Skeletal muscle tissue (tissue), 4 donors: ENCODE data around the gene PTPRT. TPM values are rescaled to one million over a fixed set of nuclear protein-coding genes. Genes with fewer than 3 reads are reported as not detected.
"Not testable (repeated sequence)": the region's sequence is repeated elsewhere in the genome, so short reads cannot be mapped to it uniquely, and the experiment has no call there.

Experiments used
- H3K27ac ChIP-seq: one replicate; pipeline ENCODE4 v1.7.0; 2013; ENCODE audit warnings: mild to moderate bottlenecking, low read depth, low read length, inconsistent platforms
- H3K27me3 ChIP-seq, 3 donors: one replicate each; pipeline ENCODE4 v1.7.0; 2013; ENCODE audit warnings: low read length in 3 of 3; ENCODE audit not compliant: control insufficient read depth in 3 of 3, insufficient read depth in 3 of 3
- H3K36me3 ChIP-seq, 3 donors: one replicate each; pipeline ENCODE4 v1.7.0; 2013; ENCODE audit warnings: low read length in 3 of 3; ENCODE audit not compliant: control insufficient read depth in 3 of 3, insufficient read depth in 3 of 3
- H3K4me1 ChIP-seq, 3 donors: one replicate each; pipeline ENCODE4 v1.7.0; 2013; ENCODE audit warnings: low read length in 3 of 3, mild to moderate bottlenecking in 3 of 3; ENCODE audit not compliant: control insufficient read depth in 3 of 3, insufficient read depth in 3 of 3
- H3K4me3 ChIP-seq, 3 donors: one replicate each; pipeline ENCODE4 v1.7.0; 2013; ENCODE audit warnings: low read length in 3 of 3
- H3K9ac ChIP-seq, 3 donors: one replicate each; pipeline ENCODE4 v1.7.0; 2013; ENCODE audit warnings: low read length in 3 of 3, mild to moderate bottlenecking in 3 of 3, moderate library complexity in 2 of 3, low read depth in 1 of 3
- H3K9me3 ChIP-seq, 3 donors: one replicate each; pipeline ENCODE4 v1.7.0; 2013; ENCODE audit warnings: low read length in 3 of 3; ENCODE audit not compliant: control insufficient read depth in 3 of 3
- total RNA-seq: library from RNA; depleted of rRNA; stranded (reverse); fragments of >200 nt; gene quantifications from one replicate; pipeline ENCODE4 v1.2.3, GENCODE V29; 2014
- donor health status: Osteomylitis.

The PTPRT gene
- total RNA-seq, 1 donor from 2014 or later = 1.0 TPM

DNA sequence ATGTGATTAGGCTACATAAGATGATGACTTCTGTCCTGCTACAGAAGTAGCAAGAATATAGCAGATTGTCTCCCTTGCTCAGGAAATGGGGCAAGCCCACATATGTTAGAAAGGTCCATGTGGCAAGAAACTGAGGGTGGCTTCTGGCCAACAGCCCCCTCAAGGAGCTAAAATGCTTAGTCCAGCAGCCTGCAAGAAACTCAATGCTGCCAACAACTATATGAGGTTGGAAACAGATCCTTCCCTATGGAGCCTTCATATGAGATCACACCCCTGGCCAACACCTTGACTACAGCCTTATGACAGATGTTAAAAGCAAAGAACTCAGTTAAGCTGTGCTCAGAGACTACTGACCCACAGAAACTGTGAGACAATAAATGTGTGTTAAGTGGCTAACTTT is 22.1 kb downstream of the PTPRT start:
- Histone ChIP-seq H3K9ac (no peak overlapping the region), H3K36me3 (no peaks in the 10 kb centered on the region), H3K27me3 (peaks cover 0 to 8% (median 0%) of the 10 kb centered on the region in 3 donors), H3K9me3 (peaks cover 0 to 3% (median 0%) of the 10 kb centered on the region in 3 donors), H3K4me1 (no peaks in the 10 kb centered on the region), H3K4me3 (no peak overlapping the region), H3K27ac (no peak overlapping the region)

DNA sequence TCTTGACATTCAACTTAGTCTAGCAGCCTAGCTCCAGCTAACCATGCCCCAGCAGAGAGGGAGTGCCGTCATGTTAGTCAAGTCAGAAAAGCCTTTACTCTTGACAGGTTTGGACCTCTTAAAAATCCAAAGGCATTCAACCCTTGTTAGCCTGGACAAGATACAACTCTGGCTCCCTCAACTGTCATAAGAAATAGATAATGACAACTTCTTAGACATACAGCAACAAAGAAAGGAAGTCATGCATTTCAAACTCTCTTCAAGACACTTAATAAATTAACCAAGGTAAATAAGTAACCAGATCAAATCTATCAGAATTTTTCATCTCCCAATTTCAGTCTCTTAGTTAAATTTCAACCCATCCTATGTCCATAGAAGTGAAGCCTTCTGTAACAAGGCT is 22.7 kb downstream of the PTPRT start:
- Histone ChIP-seq H3K9ac (no peak overlapping the region), H3K27ac (no peak overlapping the region), H3K27me3 (peaks cover 0 to 6% (median 0%) of the 10 kb centered on the region in 3 donors), H3K9me3 (peaks cover 0 to 3% (median 0%) of the 10 kb centered on the region in 3 donors), H3K4me1 (no peaks in the 10 kb centered on the region), H3K4me3 (no peak overlapping the region), H3K36me3 (no peaks in the 10 kb centered on the region)

DNA sequence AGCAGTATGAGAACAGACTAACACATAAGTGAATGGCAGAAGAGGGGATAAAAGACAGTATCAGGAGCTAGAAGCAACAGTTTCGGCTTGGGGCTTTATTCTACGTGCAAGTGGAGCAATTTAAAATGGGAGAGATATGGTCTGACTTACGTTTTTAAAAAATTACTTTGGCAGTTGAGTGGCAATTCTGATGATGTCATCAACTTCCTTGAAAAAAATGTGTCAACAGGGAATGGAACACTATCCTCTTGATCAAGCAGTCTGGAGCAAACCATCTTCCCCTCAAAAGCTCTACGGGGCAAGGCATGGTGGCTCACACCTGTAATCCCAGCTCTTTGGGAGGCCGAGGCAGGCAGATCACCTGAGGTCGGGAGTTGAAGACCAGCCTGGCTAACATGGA is 24.1 kb downstream of the PTPRT start:
- Histone ChIP-seq H3K36me3 (no peaks in the 10 kb centered on the region), H3K27ac (no peak overlapping the region), H3K4me1 (no peaks in the 10 kb centered on the region), H3K27me3 (peaks cover 0 to 2% (median 0%) of the 10 kb centered on the region in 3 donors), H3K9ac (no peak overlapping the region), H3K4me3 (no peak overlapping the region), H3K9me3 (peaks cover 0 to 3% (median 0%) of the 10 kb centered on the region in 3 donors)

DNA sequence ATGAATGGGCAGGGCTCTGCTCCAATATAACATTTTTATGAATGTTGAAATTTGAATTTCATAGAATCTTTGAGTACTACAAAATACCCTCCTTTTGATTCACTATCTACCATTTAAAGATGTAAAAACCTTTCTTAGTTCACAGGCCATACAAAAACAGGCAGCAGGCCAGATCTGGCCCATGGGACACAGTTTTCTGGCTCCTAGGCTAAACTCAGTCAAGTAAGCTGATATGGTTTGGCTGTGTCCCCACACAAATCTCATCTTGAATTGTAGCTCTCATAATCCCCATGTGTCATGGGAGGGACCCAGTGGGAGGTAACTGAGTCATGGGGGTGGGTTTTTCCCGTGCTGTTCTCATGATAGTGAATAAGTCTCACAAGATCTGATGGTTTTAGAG is 25.0 kb downstream of the PTPRT start:
- not testable (repeated sequence) for H3K4me1 ChIP-seq, H3K4me3 ChIP-seq, H3K27ac ChIP-seq, H3K36me3 ChIP-seq, H3K27me3 ChIP-seq, H3K9me3 ChIP-seq, H3K9ac ChIP-seq

DNA sequence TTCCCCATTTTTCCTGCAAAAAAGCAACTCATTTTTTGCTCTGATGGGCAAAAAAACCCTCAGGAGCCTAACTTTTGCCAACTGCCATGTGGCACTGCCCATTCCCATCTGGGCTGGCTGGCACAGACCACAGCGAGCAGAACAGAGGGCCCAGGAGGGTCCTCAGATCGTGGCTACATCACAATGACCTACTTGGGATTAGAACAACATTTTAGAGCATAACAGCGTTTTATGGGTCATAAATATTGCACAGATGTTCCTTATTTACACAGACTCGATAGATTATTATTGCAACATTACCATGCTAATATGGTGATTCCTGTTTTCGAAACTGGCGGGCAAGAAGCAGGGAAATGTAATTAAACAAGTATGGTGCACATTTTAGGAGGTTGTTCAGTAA is 28.0 kb downstream of the PTPRT start:
- no peaks in the 10 kb centered on the region for H3K36me3 ChIP-seq

DNA sequence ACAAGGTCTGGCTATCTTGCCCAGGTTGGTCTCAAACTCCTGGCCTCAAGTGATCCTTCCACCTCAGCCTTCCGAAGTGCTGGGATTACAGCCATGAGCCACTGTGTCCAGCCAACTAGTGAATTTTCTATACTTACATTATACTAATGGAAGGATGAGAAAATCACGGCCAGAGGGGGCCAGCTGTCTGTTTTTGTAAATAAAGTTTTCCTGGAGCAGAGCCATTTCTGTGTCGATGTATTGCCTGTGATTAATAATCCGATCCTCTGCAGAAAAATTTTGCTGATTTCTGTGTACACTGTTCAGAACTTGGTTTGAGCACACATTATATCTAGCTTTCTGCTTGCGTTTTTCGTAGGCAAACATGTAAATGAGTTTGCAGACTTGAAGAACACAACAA is 28.8 kb downstream of the PTPRT start:
- H3K4me1 ChIP-seq = no peaks in the 10 kb centered on the region
- no peak overlapping the region for H3K4me3 ChIP-seq
- H3K36me3 ChIP-seq = no peaks in the 10 kb centered on the region
- no peak overlapping the region for H3K27ac ChIP-seq
- peaks cover 0 to 2% (median 0%) of the 10 kb centered on the region in 3 donors for H3K27me3 ChIP-seq
- H3K9me3 ChIP-seq = peaks cover 0 to 3% (median 0%) of the 10 kb centered on the region in 3 donors
- no peak overlapping the region for H3K9ac ChIP-seq

More for the DNA sequence above, 28.0 kb downstream of the PTPRT start:
- H3K4me3 ChIP-seq = no peak overlapping the region
- H3K27ac ChIP-seq = no peak overlapping the region
- peaks cover 0 to 2% (median 0%) of the 10 kb centered on the region in 3 donors for H3K27me3 ChIP-seq
- peaks cover 0 to 3% (median 0%) of the 10 kb centered on the region in 3 donors for H3K9me3 ChIP-seq
- no peak overlapping the region for H3K9ac ChIP-seq
- no peaks in the 10 kb centered on the region for H3K4me1 ChIP-seq

DNA sequence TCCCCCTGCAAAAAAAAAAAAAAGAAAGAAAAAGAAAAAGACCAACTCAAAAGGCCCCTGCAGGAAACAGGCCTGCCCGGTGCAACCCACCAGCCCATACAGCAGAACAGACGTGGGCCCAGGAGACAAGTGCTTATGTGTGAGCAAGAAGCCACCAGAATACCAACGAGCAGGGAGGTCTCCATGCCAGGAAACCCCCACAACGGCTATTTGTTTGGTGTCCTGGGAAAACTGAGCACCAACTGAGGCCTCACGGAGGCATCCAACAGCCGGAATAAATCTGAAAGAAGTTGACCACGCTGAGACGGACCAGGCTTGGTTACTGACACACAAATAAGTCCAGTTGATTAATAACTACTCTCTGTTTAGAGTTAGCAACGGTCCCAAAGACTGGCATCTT is 29.7 kb downstream of the PTPRT start:
- H3K27me3 ChIP-seq = peaks cover 0 to 2% (median 0%) of the 10 kb centered on the region in 3 donors
- no peak overlapping the region for H3K27ac ChIP-seq
- H3K4me1 ChIP-seq = no peaks in the 10 kb centered on the region
- peaks cover 0 to 3% (median 0%) of the 10 kb centered on the region in 3 donors for H3K9me3 ChIP-seq
- H3K4me3 ChIP-seq = no peak overlapping the region
- H3K36me3 ChIP-seq = no peaks in the 10 kb centered on the region
- H3K9ac ChIP-seq = no peak overlapping the region

DNA sequence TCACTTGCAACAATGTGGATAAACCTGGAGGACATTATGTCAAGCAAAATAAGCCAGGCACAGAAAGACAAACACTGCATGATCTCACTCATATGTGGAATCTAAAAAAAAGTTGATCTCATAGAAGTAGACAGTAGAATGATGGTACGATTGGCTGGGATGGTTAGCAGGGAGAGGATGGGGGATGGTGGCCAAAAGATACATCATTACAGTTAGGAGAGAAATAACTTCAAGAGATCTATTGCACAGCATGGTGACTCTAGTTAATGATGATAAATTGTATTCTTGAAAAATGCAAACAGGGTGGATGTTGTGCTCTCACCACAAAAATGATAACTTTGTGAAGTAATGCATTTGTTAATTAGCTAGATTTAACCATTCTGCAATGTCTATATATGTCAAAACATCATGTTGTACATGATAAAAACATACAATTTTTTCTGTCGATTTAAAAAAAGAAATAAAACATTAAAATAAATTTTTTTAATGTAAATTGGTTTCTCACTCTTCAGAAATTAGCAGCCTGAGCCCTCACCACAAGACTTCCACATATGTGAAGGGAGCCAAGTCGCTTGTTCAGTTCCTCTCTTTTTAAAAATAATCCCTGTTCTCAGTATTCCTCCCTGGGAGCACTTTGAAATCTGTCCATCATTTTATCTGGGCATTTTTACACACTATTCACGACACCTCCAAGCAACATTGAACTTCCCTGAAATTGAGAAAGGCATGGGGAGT is 34.2 kb downstream of the PTPRT start:
- H3K36me3 ChIP-seq = no peaks in the 10 kb centered on the region
- no peaks in the 10 kb centered on the region for H3K9me3 ChIP-seq
- H3K9ac ChIP-seq = no peak overlapping the region
- no peak overlapping the region for H3K27ac ChIP-seq
- H3K4me1 ChIP-seq = no peaks in the 10 kb centered on the region
- no peaks in the 10 kb centered on the region for H3K27me3 ChIP-seq
- H3K4me3 ChIP-seq = no peak overlapping the region

DNA sequence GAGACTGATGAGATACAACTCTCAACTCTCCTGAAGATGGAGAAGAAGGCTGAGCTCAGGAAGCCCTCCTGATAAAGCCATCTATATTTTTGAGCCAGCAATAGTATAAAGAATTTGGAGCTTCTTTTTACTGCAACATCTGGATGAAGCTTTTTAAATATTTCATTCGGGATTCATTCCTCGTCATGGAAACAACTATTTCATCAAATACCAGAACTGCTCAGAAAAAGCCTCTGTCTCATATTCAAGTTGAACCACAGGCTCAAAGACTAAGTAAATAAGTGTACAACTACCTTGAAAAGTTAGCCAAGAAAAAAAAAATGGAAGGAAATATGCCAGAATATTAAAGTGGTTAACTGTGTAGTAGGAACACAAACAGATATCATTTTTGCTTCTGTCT is 37.8 kb downstream of the PTPRT start:
- no peak overlapping the region for H3K9ac ChIP-seq
- no peaks in the 10 kb centered on the region for H3K9me3 ChIP-seq
- H3K27ac ChIP-seq = no peak overlapping the region
- H3K27me3 ChIP-seq = no peaks in the 10 kb centered on the region
- H3K4me1 ChIP-seq = no peaks in the 10 kb centered on the region
- H3K4me3 ChIP-seq = no peak overlapping the region
- no peaks in the 10 kb centered on the region for H3K36me3 ChIP-seq

DNA sequence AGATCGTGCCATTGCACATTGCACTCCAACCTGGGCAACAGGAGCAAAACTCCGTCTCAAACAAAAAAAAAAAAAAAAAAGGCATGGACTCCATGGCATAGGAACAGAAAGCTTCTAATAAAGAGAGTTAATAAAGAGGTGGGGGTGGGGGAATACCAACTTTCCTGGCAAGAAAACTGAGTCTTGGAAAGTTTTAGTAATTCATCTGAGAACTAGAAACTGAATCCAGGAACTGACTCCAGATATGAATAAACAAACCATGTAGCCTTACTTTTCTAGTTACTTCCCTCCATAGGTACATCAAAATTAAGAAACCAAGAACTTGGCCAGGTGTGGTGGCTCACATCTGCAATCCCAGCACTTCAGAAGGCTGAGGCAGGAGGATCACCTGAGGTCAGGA is 38.5 kb downstream of the PTPRT start:
- H3K27ac ChIP-seq = no peak overlapping the region
- no peak overlapping the region for H3K4me3 ChIP-seq
- no peak overlapping the region for H3K9ac ChIP-seq
- no peaks in the 10 kb centered on the region for H3K27me3 ChIP-seq
- no peaks in the 10 kb centered on the region for H3K9me3 ChIP-seq
- no peaks in the 10 kb centered on the region for H3K4me1 ChIP-seq
- no peaks in the 10 kb centered on the region for H3K36me3 ChIP-seq
